ENCODE results near the gene ZNF683.
"Not testable (repeated sequence)": the region's sequence is repeated elsewhere in the genome, so short reads cannot be mapped to it uniquely, and the experiment has no call there.

The ZNF683 gene

GRCh38 chr1:26338670-26339069 lies 33.9 kb downstream of the ZNF683 start:
- no peak for DNase-seq (ENCODE audit: low read depth in 2 of 3, low spot score in 2 of 3)

- no peak for DNase-seq (ENCODE audit: low read depth in 2 of 3, low spot score in 2 of 3)
Observed at GRCh38 chr1:26337625-26338024, 34.9 kb downstream of the ZNF683 start.

- no peak for DNase-seq (ENCODE audit: low read depth in 2 of 3, low spot score in 2 of 3)
Observed at GRCh38 chr1:26337206-26337535, 35.4 kb downstream of the ZNF683 start.

- peak in 2 of 3 experiments; percentile 65 to 67 for DNase-seq (ENCODE audit: low read depth in 2 of 3, low spot score in 2 of 3)
Observed at GRCh38 chr1:26336477-26337205, 35.9 kb downstream of the ZNF683 start.

- no peak for DNase-seq (ENCODE audit: low read depth in 2 of 3, low spot score in 2 of 3)
Observed at GRCh38 chr1:26335774-26336476, 36.6 kb downstream of the ZNF683 start.

GRCh38 chr1:26333312-26333711 lies 39.2 kb downstream of the ZNF683 start:
- not testable (repeated sequence) for DNase-seq (ENCODE audit: low read depth in 2 of 3, low spot score in 2 of 3)

- DNase-seq (ENCODE audit: low read depth in 2 of 3, low spot score in 2 of 3) = no peak
Observed at GRCh38 chr1:26330276-26330675, 42.3 kb downstream of the ZNF683 start.

GRCh38 chr1:26329380-26329779 lies 43.2 kb downstream of the ZNF683 start:
- DNase-seq (ENCODE audit: low read depth in 2 of 3, low spot score in 2 of 3) = not testable (repeated sequence)

GRCh38 chr1:26328597-26328996 lies 44.0 kb downstream of the ZNF683 start:
- no peak for DNase-seq (ENCODE audit: low read depth in 2 of 3, low spot score in 2 of 3)

- DNase-seq (ENCODE audit: low read depth in 2 of 3, low spot score in 2 of 3) = no peak
Observed at GRCh38 chr1:26327956-26328362, 44.6 kb downstream of the ZNF683 start.

- DNase-seq (ENCODE audit: low read depth in 2 of 3, low spot score in 2 of 3) = no peak
Observed at GRCh38 chr1:26324550-26324949, 48.0 kb downstream of the ZNF683 start.

GRCh38 chr1:26323382-26323781 lies 49.2 kb downstream of the ZNF683 start:
- no peak for DNase-seq (ENCODE audit: low read depth in 2 of 3, low spot score in 2 of 3)

GRCh38 chr1:26322042-26322331 lies 50.6 kb downstream of the ZNF683 start:
- DNase-seq (ENCODE audit: low read depth in 2 of 3, low spot score in 2 of 3) = no peak

GRCh38 chr1:26321315-26322041 lies 51.1 kb downstream of the ZNF683 start:
- peak; percentile 80 to 99 (median 98) for DNase-seq (ENCODE audit: low read depth in 2 of 3, low spot score in 2 of 3)

GRCh38 chr1:26320896-26321295 lies 51.7 kb downstream of the ZNF683 start:
- DNase-seq (ENCODE audit: low read depth in 2 of 3, low spot score in 2 of 3) = no peak

- no peak for DNase-seq (ENCODE audit: low read depth in 2 of 3, low spot score in 2 of 3)
Observed at GRCh38 chr1:26318338-26319064, 54.0 kb downstream of the ZNF683 start.

GRCh38 chr1:26317612-26318337 lies 54.8 kb downstream of the ZNF683 start, which contains the start of gene CD52:
CD52 (plus strand) TSS chr1:26317958; CDS start chr1:26318018, 60 bp downstream.
- DNase-seq (ENCODE audit: low read depth in 2 of 3, low spot score in 2 of 3) = no peak

GRCh38 chr1:26317146-26317545 lies 55.4 kb downstream of the ZNF683 start:
- no peak for DNase-seq (ENCODE audit: low read depth in 2 of 3, low spot score in 2 of 3)

- no peak for DNase-seq (ENCODE audit: low read depth in 2 of 3, low spot score in 2 of 3)
Observed at GRCh38 chr1:26315874-26316850, 56.4 kb downstream of the ZNF683 start.

- no peak for DNase-seq (ENCODE audit: low read depth in 2 of 3, low spot score in 2 of 3)
Observed at GRCh38 chr1:26314501-26314900, 58.0 kb downstream of the ZNF683 start.

Data from activated CD8-positive, alpha-beta memory T cell treated with anti-CD3 and anti-CD28 coated beads for 48 hours (primary cell).